K562 (cell line): ENCODE results near the gene HJV. TPM values are rescaled to one million over a fixed set of nuclear protein-coding genes. Genes with fewer than 3 reads are reported as not detected.

Source experiments
- ASH1L ChIP-seq: fragments of 450-650 bp; IDR thresholded peaks from 2 replicates; pipeline ENCODE4 v1.6.1; 2018; ENCODE audit warnings: borderline replicate concordance, mild to moderate bottlenecking, low read depth; ENCODE audit not compliant: partially characterized antibody
- BCL6 ChIP-seq: fragments of 250-450 bp; sonication (Bioruptor Pico); IDR thresholded peaks from 2 replicates; pipeline ENCODE4 v1.4.0; 2020
- BDP1 ChIP-seq: IDR thresholded peaks from 3 replicates; pipeline ENCODE4 v1.6.1; 2011; ENCODE audit not compliant: insufficient read length, insufficient read depth
- CEBPB ChIP-seq: fragments of 450-650 bp; IDR thresholded peaks from 2 replicates; pipeline ENCODE4 v1.6.1; 2016; ENCODE audit warnings: missing genetic modification characterization, missing compliant biosample characterization
- EHMT2 ChIP-seq: fragments of 450-650 bp; IDR thresholded peaks from 2 replicates; pipeline ENCODE4 v1.6.1; 2018; ENCODE audit warnings: antibody characterized with exemption
- GATAD2A ChIP-seq: fragments of 450-650 bp; IDR thresholded peaks from 2 replicates; pipeline ENCODE4 v1.6.1; 2017
- IRF9 ChIP-seq: fragments of 450-650 bp; IDR thresholded peaks from 2 replicates; pipeline ENCODE4 v1.6.1; 2016; ENCODE audit warnings: missing biosample characterization, missing genetic modification characterization
- MED1 ChIP-seq: sonication (generic); formaldehyde crosslinking; IDR thresholded peaks from 2 replicates; pipeline ENCODE4 v1.8.1; 2023; ENCODE audit warnings: missing genetic modification reagents, borderline replicate concordance
- MYBL2 ChIP-seq, 2 experiments: fragments of 450-650 bp in 1 of 2; sonication (generic) in 1 of 2; formaldehyde crosslinking in 1 of 2; IDR thresholded peaks; 2 replicates each; pipeline versions ENCODE4 v1.6.1 to v1.8.1; 2017 to 2022; ENCODE audit warnings: borderline replicate concordance in 1 of 2, inconsistent platforms in 1 of 2, low read depth in 1 of 2, mild to moderate bottlenecking in 1 of 2, missing genetic modification reagents in 1 of 2, moderate library complexity in 1 of 2
- NFE2 ChIP-seq: IDR thresholded peaks from 2 replicates; pipeline ENCODE4 v1.6.1; 2014; ENCODE audit warnings: antibody characterized with exemption, low read depth
- NFE2L1 ChIP-seq: fragments of 450-650 bp; IDR thresholded peaks from 2 replicates; pipeline ENCODE4 v1.6.1; 2016; ENCODE audit warnings: missing genetic modification characterization, low read depth, mild to moderate bottlenecking, missing compliant biosample characterization, moderate library complexity, borderline replicate concordance
- PRMT5 ChIP-seq: sonication (generic); formaldehyde crosslinking; IDR thresholded peaks from 2 replicates; pipeline ENCODE4 v1.5.0; 2020; ENCODE audit warnings: missing genetic modification reagents
- RBFOX2 ChIP-seq: fragments of 200-400 bp; formaldehyde crosslinking; IDR thresholded peaks from 2 replicates; pipeline ENCODE4 v1.6.1; 2017; ENCODE audit warnings: low read depth, mild to moderate bottlenecking, low read length, moderate library complexity
- SMAD3 ChIP-seq: fragments of 450-650 bp; formaldehyde crosslinking; conservative IDR thresholded peaks from 2 replicates; pipeline ENCODE4 v1.4.0; 2020; ENCODE audit warnings: mild to moderate bottlenecking
- STAT5A ChIP-seq: IDR thresholded peaks from 2 replicates; pipeline ENCODE4 v1.6.1; 2012; ENCODE audit warnings: low read length, inconsistent platforms, borderline replicate concordance
- TAF7 ChIP-seq: fragments of 450-650 bp; IDR thresholded peaks from 2 replicates; pipeline ENCODE4 v1.6.1; 2016; ENCODE audit warnings: missing genetic modification characterization, missing compliant biosample characterization
- THAP7 ChIP-seq: fragments of 250-450 bp; sonication (Bioruptor Pico); IDR thresholded peaks from 2 replicates; pipeline ENCODE4 v1.5.0; 2021
- ZFP30 ChIP-seq: fragments of 250-450 bp; sonication (Bioruptor Pico); IDR thresholded peaks from 2 replicates; pipeline ENCODE4 v1.8.0; 2022; ENCODE audit warnings: moderate library complexity, mild to moderate bottlenecking, inconsistent platforms, borderline replicate concordance
- ZNF165 ChIP-seq: fragments of 250-450 bp; sonication (Bioruptor Pico); IDR thresholded peaks from 2 replicates; pipeline ENCODE4 v1.4.0; 2020; ENCODE audit warnings: borderline replicate concordance
- ZNF24 ChIP-seq: fragments of 450-650 bp; IDR thresholded peaks from 2 replicates; pipeline ENCODE4 v1.6.1; 2016
- polyA plus RNA-seq, 8 experiments: library from polyadenylated mRNA; depleted of rRNA in 4 of 8; stranded (reverse) in 5 of 8; unstranded in 3 of 8; fragments of >200 nt; fragmentation: Nextera tagmentation in 2 of 8; fragmentation: Illumina TruSeq in 1 of 8; extraction: Ambion mirVana in 2 of 8; extraction: Trizol in 1 of 8; gene quantifications; 2 replicates each; pipeline versions ENCODE4 v1.2.1 to v1.2.3, GENCODE V29; 2011 to 2014; ENCODE audit warnings: inconsistent platforms in 1 of 8, missing spikeins in 1 of 8
- total RNA-seq, 7 experiments: library from RNA; depleted of rRNA in 6 of 7; stranded (reverse); fragments of >200 nt in 6 of 7; fragmentation: Illumina TruSeq in 2 of 7; extraction: Trizol in 2 of 7; gene quantifications; 2 replicates each; pipeline versions ENCODE4 v1.2.1 to v1.2.3, GENCODE V29; 2011 to 2021; ENCODE audit warnings: low replicate concordance in 1 of 7
- TF ChIP-seq, protein P1 (sequence below): fragments of 450-650 bp; formaldehyde crosslinking; IDR thresholded peaks from 2 replicates; pipeline ENCODE4 v1.4.0; 2020; ENCODE audit warnings: mild to moderate bottlenecking, moderate library complexity
- TF ChIP-seq, protein P2 (sequence below): fragments of 450-650 bp; IDR thresholded peaks from 2 replicates; pipeline ENCODE4 v1.6.1; 2017; ENCODE audit warnings: antibody characterized with exemption
- TF ChIP-seq, protein P3 (sequence below): sonication (generic); IDR thresholded peaks from 2 replicates; pipeline ENCODE4 v1.6.1; 2016

The HJV gene
- total and polyA plus RNA-seq, 9 of the 15 experiments (the other 6 are each of a cell fraction or from before 2014, with no cell fraction given) = 1.0 to 6.6 (median 2.4) TPM

GRCh38 chr1:145985502-145986439 is 35.8 kb downstream of the HJV start (continued):
- TF ChIP-seq MYBL2 (IDR thresholded peaks at IDR 0.05; ENCODE audit: low read depth) (no peak), MYBL2 (CRISPR knock-in tag; IDR thresholded peaks at IDR 0.05; ENCODE audit: borderline replicate concordance) (no peak), STAT5A (no peak), THAP7 (CRISPR knock-in tag) (no peak), SMAD3 (no peak), EHMT2 (no peak), NFE2 (no peak), NFE2L1 (tag) (no peak), GATAD2A (no peak), ZNF24 (no peak), ZNF165 (CRISPR knock-in tag) (no peak), BDP1 (no peak), CEBPB (peak; percentile 96), RBFOX2 (0 out of 2 replicates have a peak, but pooled peaks have one; percentile 13), MED1 (CRISPR knock-in tag) (no peak), ASH1L (no peak), PRMT5 (CRISPR knock-in tag) (no peak), TAF7 (tag) (no peak), ZFP30 (CRISPR knock-in tag) (no peak), IRF9 (tag) (no peak), BCL6 (no peak)
- TF ChIP-seq, protein P1, sequence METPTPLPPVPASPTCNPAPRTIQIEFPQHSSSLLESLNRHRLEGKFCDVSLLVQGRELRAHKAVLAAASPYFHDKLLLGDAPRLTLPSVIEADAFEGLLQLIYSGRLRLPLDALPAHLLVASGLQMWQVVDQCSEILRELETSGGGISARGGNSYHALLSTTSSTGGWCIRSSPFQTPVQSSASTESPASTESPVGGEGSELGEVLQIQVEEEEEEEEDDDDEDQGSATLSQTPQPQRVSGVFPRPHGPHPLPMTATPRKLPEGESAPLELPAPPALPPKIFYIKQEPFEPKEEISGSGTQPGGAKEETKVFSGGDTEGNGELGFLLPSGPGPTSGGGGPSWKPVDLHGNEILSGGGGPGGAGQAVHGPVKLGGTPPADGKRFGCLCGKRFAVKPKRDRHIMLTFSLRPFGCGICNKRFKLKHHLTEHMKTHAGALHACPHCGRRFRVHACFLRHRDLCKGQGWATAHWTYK = 0 out of 2 replicates have a peak, but pooled peaks have one; percentile 56
- TF ChIP-seq, protein P2, sequence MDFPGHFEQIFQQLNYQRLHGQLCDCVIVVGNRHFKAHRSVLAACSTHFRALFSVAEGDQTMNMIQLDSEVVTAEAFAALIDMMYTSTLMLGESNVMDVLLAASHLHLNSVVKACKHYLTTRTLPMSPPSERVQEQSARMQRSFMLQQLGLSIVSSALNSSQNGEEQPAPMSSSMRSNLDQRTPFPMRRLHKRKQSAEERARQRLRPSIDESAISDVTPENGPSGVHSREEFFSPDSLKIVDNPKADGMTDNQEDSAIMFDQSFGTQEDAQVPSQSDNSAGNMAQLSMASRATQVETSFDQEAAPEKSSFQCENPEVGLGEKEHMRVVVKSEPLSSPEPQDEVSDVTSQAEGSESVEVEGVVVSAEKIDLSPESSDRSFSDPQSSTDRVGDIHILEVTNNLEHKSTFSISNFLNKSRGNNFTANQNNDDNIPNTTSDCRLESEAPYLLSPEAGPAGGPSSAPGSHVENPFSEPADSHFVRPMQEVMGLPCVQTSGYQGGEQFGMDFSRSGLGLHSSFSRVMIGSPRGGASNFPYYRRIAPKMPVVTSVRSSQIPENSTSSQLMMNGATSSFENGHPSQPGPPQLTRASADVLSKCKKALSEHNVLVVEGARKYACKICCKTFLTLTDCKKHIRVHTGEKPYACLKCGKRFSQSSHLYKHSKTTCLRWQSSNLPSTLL = no peak
- TF ChIP-seq, protein P3, sequence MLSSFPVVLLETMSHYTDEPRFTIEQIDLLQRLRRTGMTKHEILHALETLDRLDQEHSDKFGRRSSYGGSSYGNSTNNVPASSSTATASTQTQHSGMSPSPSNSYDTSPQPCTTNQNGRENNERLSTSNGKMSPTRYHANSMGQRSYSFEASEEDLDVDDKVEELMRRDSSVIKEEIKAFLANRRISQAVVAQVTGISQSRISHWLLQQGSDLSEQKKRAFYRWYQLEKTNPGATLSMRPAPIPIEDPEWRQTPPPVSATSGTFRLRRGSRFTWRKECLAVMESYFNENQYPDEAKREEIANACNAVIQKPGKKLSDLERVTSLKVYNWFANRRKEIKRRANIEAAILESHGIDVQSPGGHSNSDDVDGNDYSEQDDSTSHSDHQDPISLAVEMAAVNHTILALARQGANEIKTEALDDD = no peak
